MM.1S (cell line): Measurements from ENCODE around the gene GOLGA8K.
"Not testable (repeated sequence)": the region's sequence is repeated elsewhere in the genome, so short reads cannot be mapped to it uniquely, and the experiment has no call there.

Source experiments
- DNase-seq: peaks from one replicate; pipeline ENCODE4 v3.0.0-alpha.2; 2015
- H2AFZ ChIP-seq: fragments of 300-600 bp; sonication (generic); 2 replicates; pipeline ENCODE4 v1.6.0; 2016; ENCODE audit warnings: antibody characterized with exemption, low read length
- H3F3A ChIP-seq: fragments of 300-600 bp; sonication (generic); 2 replicates; pipeline ENCODE4 v1.6.1; 2016; ENCODE audit warnings: mild to moderate bottlenecking, antibody characterized with exemption, low read length, moderate library complexity, mixed read lengths; ENCODE audit not compliant: insufficient read depth
- H3K27ac ChIP-seq: fragments of 300-600 bp; sonication (generic); 2 replicates; pipeline ENCODE4 v1.5.1; 2016; ENCODE audit warnings: mild to moderate bottlenecking, low read length
- H3K27me3 ChIP-seq: fragments of 300-600 bp; sonication (generic); replicated peaks from 2 replicates; pipeline ENCODE4 v1.6.0; 2016; ENCODE audit warnings: low read length; ENCODE audit not compliant: insufficient read depth
- H3K36me3 ChIP-seq: fragments of 300-600 bp; sonication (generic); replicated peaks from 2 replicates; pipeline ENCODE4 v1.6.1; 2016; ENCODE audit warnings: mild to moderate bottlenecking, low read length, mixed read lengths; ENCODE audit not compliant: insufficient read depth
- H3K4me1 ChIP-seq: fragments of 300-600 bp; sonication (generic); 2 replicates; pipeline ENCODE4 v1.6.1; 2016; ENCODE audit warnings: low read length, mixed read lengths
- H3K4me2 ChIP-seq: fragments of 300-600 bp; sonication (generic); 2 replicates; pipeline ENCODE4 v1.6.0; 2016; ENCODE audit warnings: low read depth, low read length
- H3K4me3 ChIP-seq: fragments of 300-600 bp; sonication (generic); 2 replicates; pipeline ENCODE4 v1.5.1; 2016; ENCODE audit warnings: low read length, mixed read lengths
- H3K79me2 ChIP-seq: fragments of 300-600 bp; sonication (generic); 2 replicates; pipeline ENCODE4 v1.6.1; 2016; ENCODE audit warnings: mixed run types, low read length, mixed read lengths
- H3K9ac ChIP-seq: fragments of 300-600 bp; sonication (generic); 2 replicates; pipeline ENCODE4 v1.6.1; 2016; ENCODE audit warnings: low read length, mixed read lengths
- H3K9me2 ChIP-seq: fragments of 300-600 bp; sonication (generic); replicated peaks from 2 replicates; pipeline ENCODE4 v1.6.1; 2016; ENCODE audit warnings: mild to moderate bottlenecking, low read length, mixed read lengths; ENCODE audit not compliant: insufficient read depth
- H3K9me3 ChIP-seq: fragments of 300-600 bp; sonication (generic); replicated peaks from 2 replicates; pipeline ENCODE4 v1.6.1; 2016; ENCODE audit warnings: mild to moderate bottlenecking, low read length, mixed read lengths; ENCODE audit not compliant: insufficient read depth
- H4K20me1 ChIP-seq: fragments of 300-600 bp; sonication (generic); 2 replicates; pipeline ENCODE4 v1.6.1; 2016; ENCODE audit warnings: mild to moderate bottlenecking, low read length, moderate library complexity, mixed read lengths; ENCODE audit not compliant: insufficient read depth

The GOLGA8K gene

DNA sequence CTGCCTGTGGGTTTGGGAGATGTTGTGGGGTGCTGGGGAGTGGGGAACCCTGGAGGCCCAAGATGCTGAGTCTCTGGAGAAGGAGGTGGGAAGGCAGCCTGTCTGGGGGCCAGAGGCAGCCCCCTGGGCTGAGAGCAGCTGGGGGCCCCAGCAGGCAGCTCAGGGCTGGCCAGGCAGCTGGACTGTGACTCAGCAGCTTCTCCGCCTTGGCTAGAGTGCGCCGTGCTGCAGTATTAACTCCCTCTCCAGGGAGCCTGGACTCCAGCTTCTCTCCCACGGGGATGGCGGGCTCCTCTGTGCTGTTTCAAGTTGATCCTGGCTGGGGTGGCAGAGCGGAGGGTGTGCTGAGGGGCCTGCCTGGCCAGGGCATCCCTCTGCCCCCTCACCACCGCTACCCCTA is 36.6 kb downstream of the GOLGA8K start:
- H3F3A ChIP-seq, H3K4me1 ChIP-seq, H4K20me1 ChIP-seq, H2AFZ ChIP-seq, H3K4me3 ChIP-seq, H3K27ac ChIP-seq, H3K9ac ChIP-seq, H3K27me3 ChIP-seq, H3K9me3 ChIP-seq, H3K4me2 ChIP-seq, DNase-seq, H3K79me2 ChIP-seq, H3K9me2 ChIP-seq, H3K36me3 ChIP-seq: not testable (repeated sequence)

DNA sequence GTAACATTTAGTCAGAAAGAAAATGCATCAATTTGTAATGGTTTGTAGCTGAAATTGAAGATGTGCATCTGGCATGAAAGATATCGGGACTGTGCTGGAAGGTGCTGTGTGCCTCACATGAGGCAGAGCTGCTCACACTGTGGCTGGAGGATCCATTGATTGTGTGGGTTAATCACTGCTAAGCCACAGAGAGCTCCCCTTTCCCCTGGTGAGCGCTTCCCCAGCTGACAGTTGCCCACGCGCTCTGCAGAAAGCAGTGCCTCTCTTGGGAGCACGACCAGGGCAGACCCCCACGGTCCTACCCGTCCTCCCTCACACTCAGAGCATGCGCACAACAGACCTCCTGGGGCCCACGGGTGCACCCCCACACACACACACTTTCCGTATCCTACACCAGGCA is 37.1 kb downstream of the GOLGA8K start:
- H3K9me3 ChIP-seq, H3K9ac ChIP-seq, H3K4me3 ChIP-seq, H3K27me3 ChIP-seq, H3K9me2 ChIP-seq, H3K4me1 ChIP-seq, H3K79me2 ChIP-seq, H3K36me3 ChIP-seq, H3K27ac ChIP-seq, H4K20me1 ChIP-seq, DNase-seq, H2AFZ ChIP-seq, H3K4me2 ChIP-seq, H3F3A ChIP-seq: not testable (repeated sequence)

DNA sequence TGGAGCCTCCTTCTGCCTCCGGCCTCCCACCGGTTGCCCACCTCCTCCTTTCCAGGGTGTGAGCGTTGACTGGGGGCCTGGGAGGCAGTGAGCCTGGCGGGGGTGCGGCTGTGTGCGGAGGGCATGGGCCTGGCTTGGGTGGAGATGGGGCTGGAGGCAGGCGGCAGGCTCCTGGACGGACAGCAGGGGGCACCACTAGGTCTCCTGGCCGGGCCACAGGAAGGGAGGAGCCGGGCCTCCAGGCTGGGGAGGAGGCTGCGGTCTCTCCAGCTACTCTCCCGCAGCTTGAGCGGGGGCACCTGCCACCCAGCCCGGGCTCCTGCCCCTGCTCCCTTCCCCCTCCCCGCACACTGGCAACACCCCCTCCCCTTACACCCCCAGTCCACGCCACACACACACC is 38.1 kb downstream of the GOLGA8K start:
- not testable (repeated sequence) for H3K4me1 ChIP-seq, H3F3A ChIP-seq, H4K20me1 ChIP-seq, DNase-seq, H3K27me3 ChIP-seq, H2AFZ ChIP-seq, H3K9me3 ChIP-seq, H3K4me2 ChIP-seq, H3K9ac ChIP-seq, H3K9me2 ChIP-seq, H3K27ac ChIP-seq, H3K4me3 ChIP-seq, H3K79me2 ChIP-seq, H3K36me3 ChIP-seq

DNA sequence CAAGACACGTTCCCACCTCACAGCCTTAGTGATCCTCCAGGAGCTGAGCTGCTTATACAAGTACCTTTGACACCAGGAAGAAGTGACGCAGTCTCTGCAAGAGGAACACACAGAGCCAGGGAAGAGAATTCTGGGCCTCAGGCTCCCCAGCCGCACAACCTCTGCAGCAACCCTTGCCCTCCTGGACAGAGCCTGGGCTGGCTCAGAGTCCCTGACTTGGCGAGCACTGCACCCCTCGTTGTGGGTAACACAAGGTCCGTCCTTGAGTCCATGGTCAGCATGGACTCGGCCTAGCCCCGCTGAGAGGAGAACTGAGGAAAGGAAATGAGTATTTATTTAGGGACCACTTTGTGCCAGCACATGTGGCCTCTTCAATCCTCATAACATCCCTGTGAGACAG is 39.6 kb downstream of the GOLGA8K start:
- H3K4me2 ChIP-seq, result not testable (repeated sequence)

DNA sequence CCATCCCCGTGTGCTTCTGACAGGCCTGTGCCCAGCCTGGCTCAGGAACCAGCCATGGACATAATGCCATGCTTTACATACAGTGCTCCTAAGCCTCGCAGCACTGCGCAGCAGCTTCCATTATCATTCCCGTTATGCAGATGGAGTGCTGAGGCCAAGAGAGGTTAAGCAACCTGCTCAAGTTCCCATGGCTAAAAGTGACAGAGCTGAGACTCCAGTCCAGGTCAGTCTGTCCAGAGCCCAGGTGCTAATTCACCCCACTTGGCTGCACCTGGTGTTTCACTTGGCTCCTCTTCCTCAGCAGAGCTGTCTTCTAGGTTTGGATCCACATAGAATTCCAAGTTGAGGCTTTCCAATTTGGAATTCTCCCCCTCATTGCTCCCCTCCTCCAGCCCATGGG is 41.4 kb downstream of the GOLGA8K start:
- not testable (repeated sequence) for H3K36me3 ChIP-seq, H3F3A ChIP-seq, H3K27me3 ChIP-seq, H3K4me2 ChIP-seq, H3K9me2 ChIP-seq, H3K79me2 ChIP-seq, H4K20me1 ChIP-seq, H2AFZ ChIP-seq, DNase-seq, H3K9ac ChIP-seq, H3K4me1 ChIP-seq, H3K9me3 ChIP-seq, H3K4me3 ChIP-seq, H3K27ac ChIP-seq

More for the DNA sequence above, 39.6 kb downstream of the GOLGA8K start:
- not testable (repeated sequence) for H3K9me3 ChIP-seq, H3F3A ChIP-seq, H3K27ac ChIP-seq, H3K4me3 ChIP-seq, H3K79me2 ChIP-seq, DNase-seq, H3K9me2 ChIP-seq, H3K27me3 ChIP-seq, H3K9ac ChIP-seq, H4K20me1 ChIP-seq, H3K36me3 ChIP-seq, H2AFZ ChIP-seq, H3K4me1 ChIP-seq

DNA sequence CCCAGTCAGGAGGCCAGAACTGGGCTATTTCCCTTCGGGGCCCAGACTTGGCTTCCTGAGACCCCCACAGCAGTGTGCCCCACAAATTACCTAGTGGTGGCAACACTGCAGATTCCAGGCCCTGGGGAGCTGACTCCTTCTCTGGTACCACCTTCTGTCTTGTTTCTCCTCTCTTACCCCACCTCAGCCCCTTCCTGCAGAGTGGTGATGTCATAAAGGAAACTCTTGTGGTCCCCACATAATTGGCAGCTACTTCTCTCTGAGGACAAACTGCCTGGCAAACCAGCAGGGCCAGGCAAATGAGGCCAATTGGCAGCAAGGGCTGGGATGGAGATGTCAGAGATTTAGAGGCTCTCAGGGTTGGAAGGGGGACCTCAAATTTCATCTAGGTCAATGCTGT is 44.6 kb downstream of the GOLGA8K start:
- not testable (repeated sequence) for H3K79me2 ChIP-seq, H3K4me2 ChIP-seq, H3K9ac ChIP-seq, H3K27me3 ChIP-seq, H3K27ac ChIP-seq, H3F3A ChIP-seq, H2AFZ ChIP-seq, H3K9me2 ChIP-seq, H3K9me3 ChIP-seq, DNase-seq, H3K36me3 ChIP-seq, H3K4me3 ChIP-seq, H4K20me1 ChIP-seq, H3K4me1 ChIP-seq

DNA sequence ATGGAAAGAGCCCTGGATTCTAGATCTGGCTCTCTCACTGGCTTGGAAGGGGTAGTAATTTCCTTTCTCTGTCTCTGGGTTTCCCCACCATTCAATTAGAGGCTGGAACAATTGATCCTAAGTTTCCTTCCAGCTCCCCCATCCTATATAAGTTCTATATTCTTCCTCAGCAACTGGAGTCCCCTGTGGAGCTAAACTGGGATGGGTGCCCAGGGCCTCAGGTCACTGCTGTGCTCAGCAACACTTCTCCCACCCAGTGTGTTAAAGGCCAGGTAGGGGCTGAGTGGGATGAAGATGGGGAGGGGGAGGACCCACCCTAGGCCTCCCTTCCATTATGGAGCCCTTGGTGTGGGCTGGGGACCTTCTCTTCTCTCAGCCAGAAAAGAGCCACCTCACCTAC is 46.2 kb downstream of the GOLGA8K start:
- not testable (repeated sequence) for H3K9me2 ChIP-seq, H3K9me3 ChIP-seq, H3K9ac ChIP-seq, H2AFZ ChIP-seq, H3K4me3 ChIP-seq, H3K27ac ChIP-seq, H3K27me3 ChIP-seq, H3K79me2 ChIP-seq, H3K36me3 ChIP-seq, DNase-seq, H3K4me1 ChIP-seq, H3K4me2 ChIP-seq, H3F3A ChIP-seq, H4K20me1 ChIP-seq

DNA sequence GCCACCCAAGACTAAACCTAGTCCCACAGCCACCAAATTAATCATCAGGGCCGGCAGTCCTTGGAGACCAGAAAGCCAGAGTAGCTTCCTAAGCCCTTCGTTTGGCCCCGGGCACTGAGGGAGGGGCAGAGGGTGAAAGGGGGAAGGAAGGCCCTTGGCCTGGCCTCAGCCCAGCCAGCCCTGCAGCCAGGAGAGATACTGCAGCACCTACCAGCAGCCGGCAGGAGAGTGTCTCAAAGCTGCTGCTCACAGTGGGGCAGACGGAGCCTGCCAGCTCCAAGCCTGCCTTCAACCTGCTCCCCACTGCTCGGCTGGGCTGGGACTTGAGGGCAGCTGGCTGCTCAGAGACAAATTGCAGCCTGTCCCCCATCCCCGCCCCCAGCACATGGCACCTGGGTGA is 50.3 kb downstream of the GOLGA8K start:
- not testable (repeated sequence) for H3K4me1 ChIP-seq, DNase-seq, H3K4me2 ChIP-seq, H3K4me3 ChIP-seq, H3K27me3 ChIP-seq, H3F3A ChIP-seq, H2AFZ ChIP-seq, H3K9me3 ChIP-seq, H3K79me2 ChIP-seq, H3K36me3 ChIP-seq, H4K20me1 ChIP-seq, H3K9ac ChIP-seq, H3K27ac ChIP-seq, H3K9me2 ChIP-seq
